GM23338 (cell line): Measurements from ENCODE around the gene MMADHC. TPM values are rescaled to one million over a fixed set of nuclear protein-coding genes. Genes with fewer than 3 reads are reported as not detected.

ENCODE experiments used
- ATAC-seq: fragments of 200-7000 bp; cut with Tn5 transposase; 3 replicates; pipeline ENCODE4 v1.9.1; 2020
- DNase-seq: peaks from one replicate; pipeline ENCODE4 v3.0.0-alpha.2; 2015; ENCODE audit warnings: low spot score
- H2AFZ ChIP-seq: fragments of 200-600 bp; sonication (generic); 2 replicates; pipeline ENCODE4 v1.8.0; 2016; ENCODE audit warnings: antibody characterized with exemption, mild to moderate bottlenecking, moderate library complexity
- H3F3A ChIP-seq: fragments of 200-600 bp; sonication (generic); replicated peaks from 2 replicates; pipeline ENCODE4 v1.8.0; 2017; ENCODE audit warnings: antibody characterized with exemption, mixed run types, low read depth
- H3K27ac ChIP-seq: fragments of 200-600 bp; sonication (generic); 2 replicates; pipeline ENCODE4 v1.6.1; 2016; ENCODE audit warnings: low read depth
- H3K27me3 ChIP-seq: fragments of 200-600 bp; sonication (generic); 2 replicates; pipeline ENCODE4 v1.8.0; 2016; ENCODE audit warnings: mild to moderate bottlenecking, mixed run types, moderate library complexity; ENCODE audit not compliant: insufficient read depth
- H3K36me3 ChIP-seq: fragments of 200-600 bp; sonication (generic); 2 replicates; pipeline ENCODE4 v1.8.0; 2016; ENCODE audit warnings: mild to moderate bottlenecking; ENCODE audit not compliant: insufficient read depth
- H3K4me1 ChIP-seq: fragments of 200-600 bp; sonication (generic); 2 replicates; pipeline ENCODE4 v1.8.0; 2016; ENCODE audit warnings: mild to moderate bottlenecking, moderate library complexity; ENCODE audit not compliant: insufficient read depth
- H3K4me2 ChIP-seq: fragments of 200-600 bp; sonication (generic); 2 replicates; pipeline ENCODE4 v1.7.1; 2017; ENCODE audit warnings: mixed run types
- H3K4me3 ChIP-seq: fragments of 200-600 bp; sonication (generic); 2 replicates; pipeline ENCODE4 v1.6.1; 2016; ENCODE audit warnings: mixed run types
- H3K79me2 ChIP-seq: fragments of 200-600 bp; sonication (generic); replicated peaks from 2 replicates; pipeline ENCODE4 v1.8.0; 2017; ENCODE audit warnings: mild to moderate bottlenecking; ENCODE audit not compliant: insufficient read depth
- H3K9me2 ChIP-seq: fragments of 200-600 bp; sonication (generic); 2 replicates; pipeline ENCODE4 v1.8.0; 2017; ENCODE audit not compliant: insufficient read depth
- H4K20me1 ChIP-seq: fragments of 200-600 bp; sonication (generic); replicated peaks from 2 replicates; pipeline ENCODE4 v1.8.0; 2017; ENCODE audit warnings: mild to moderate bottlenecking; ENCODE audit not compliant: insufficient read depth
- H3K27ac Mint-ChIP-seq: 2 replicates; pipeline ENCODE4 v1.8.0; 2020; ENCODE audit warnings: inconsistent platforms, mild to moderate bottlenecking, moderate library complexity, mixed read lengths
- H3K27me3 Mint-ChIP-seq: 3 replicates; pipeline ENCODE4 v1.8.0; 2022; ENCODE audit warnings: low read depth, mild to moderate bottlenecking, moderate library complexity, mixed read lengths, inconsistent platforms; ENCODE audit not compliant: insufficient read depth, poor library complexity
- H3K36me3 Mint-ChIP-seq: 3 replicates; pipeline ENCODE4 v1.8.0; 2021; ENCODE audit warnings: low read depth, mild to moderate bottlenecking, inconsistent platforms, moderate library complexity, mixed read lengths
- H3K4me1 Mint-ChIP-seq: 3 replicates; pipeline ENCODE4 v1.8.0; 2020; ENCODE audit warnings: mild to moderate bottlenecking, inconsistent platforms, mixed read lengths
- H3K4me3 Mint-ChIP-seq: 3 replicates; pipeline ENCODE4 v1.8.0; 2021; ENCODE audit warnings: moderate library complexity, mild to moderate bottlenecking, inconsistent platforms, mixed read lengths
- H3K9me3 Mint-ChIP-seq: 3 replicates; pipeline ENCODE4 v1.8.0; 2020; ENCODE audit warnings: moderate library complexity, mild to moderate bottlenecking, inconsistent platforms, mixed read lengths
- CREB1 ChIP-seq: fragments of 250-450 bp; sonication (Bioruptor Pico); IDR thresholded peaks from 2 replicates; pipeline ENCODE4 v1.5.0; 2020; ENCODE audit warnings: low read depth, mild to moderate bottlenecking, moderate library complexity
- CTCF ChIP-seq, 2 experiments: fragments of 200-600 bp in 1 of 2; sonication (generic) in 1 of 2; conservative IDR thresholded peaks; 2 replicates each; pipeline versions ENCODE4 v1.5.1 to v1.6.1; 2016 to 2017; ENCODE audit warnings: antibody characterized with exemption in 2 of 2, low read depth in 2 of 2, mild to moderate bottlenecking in 2 of 2, moderate library complexity in 1 of 2
- ETS1 ChIP-seq: IDR thresholded peaks from 2 replicates; pipeline ENCODE4 v1.6.1; 2016; ENCODE audit warnings: antibody characterized with exemption
- EZH2 ChIP-seq: fragments of 200-600 bp; sonication (generic); IDR thresholded peaks from one replicate; pipeline ENCODE4 v1.8.0; 2017; ENCODE audit warnings: antibody characterized with exemption, mild to moderate bottlenecking, low read depth; ENCODE audit not compliant: unreplicated experiment
- EZH2phosphoT487 ChIP-seq: fragments of 200-600 bp; sonication (generic); IDR thresholded peaks from one replicate; pipeline ENCODE4 v1.8.1; 2018; ENCODE audit warnings: antibody characterized with exemption; ENCODE audit not compliant: unreplicated experiment
- JUNB ChIP-seq: IDR thresholded peaks from one replicate; pipeline ENCODE4 v1.6.1; 2016; ENCODE audit warnings: antibody characterized with exemption; ENCODE audit not compliant: unreplicated experiment
- REST ChIP-seq: IDR thresholded peaks from one replicate; pipeline ENCODE4 v1.6.1; 2018; ENCODE audit warnings: antibody characterized with exemption; ENCODE audit not compliant: unreplicated experiment
- STAT1 ChIP-seq: IDR thresholded peaks from one replicate; pipeline ENCODE4 v1.6.1; 2016; ENCODE audit warnings: antibody characterized with exemption; ENCODE audit not compliant: unreplicated experiment
- ZNF114 ChIP-seq: fragments of 250-450 bp; sonication (Bioruptor Pico); IDR thresholded peaks from 2 replicates; pipeline ENCODE4 v1.5.0; 2020; ENCODE audit warnings: mild to moderate bottlenecking, moderate library complexity
- polyA plus RNA-seq: library from polyadenylated mRNA; unstranded; fragments of >200 nt; fragmentation: Nextera tagmentation; extraction: Ambion mirVana; gene quantifications from 2 replicates; pipeline ENCODE4 v1.2.1, GENCODE V29; 2016
- total RNA-seq: library from RNA; depleted of rRNA; stranded (reverse); fragments of >200 nt; shearing (Covaris generic); gene quantifications from 2 replicates; pipeline ENCODE4 v1.2.3, GENCODE V29; 2014

MMADHC gene
- total and polyA plus RNA-seq, 2 experiments from 2014 or later, result 135 to 163 TPM

GRCh38 chr2:149575752-149576151 lies 11.8 kb downstream of the MMADHC start:
- no peak for DNase-seq
- Mint-ChIP-seq H3K4me1 (no peaks in the 10 kb centered on the region), H3K4me3 (no peak overlapping the region), H3K27ac (no peak overlapping the region), H3K36me3 (peaks cover 62% of the 10 kb centered on the region), H3K27me3 (no peaks in the 10 kb centered on the region), H3K9me3 (no peaks in the 10 kb centered on the region)
- no peak for ATAC-seq
- no peaks in the 10 kb centered on the region for H3K9me2 ChIP-seq
- peaks cover 40% of the 10 kb centered on the region; the same call in 1 of the 2 replicates for H3K36me3 ChIP-seq
- H3K27ac ChIP-seq, result no peak overlapping the region
- H3K79me2 ChIP-seq, result peaks cover 2% of the 10 kb centered on the region; the same call in 1 of the 2 replicates
- no peaks in the 10 kb centered on the region for H3K27me3 ChIP-seq
- H3K4me1 ChIP-seq, result no peaks in the 10 kb centered on the region
- TF ChIP-seq REST (no peak), ETS1 (no peak), JUNB (no peak), EZH2phosphoT487 (no peak), ZNF114 (CRISPR knock-in tag) (no peak), STAT1 (no peak)
- H2AFZ ChIP-seq, result no peak overlapping the region
- H3K4me3 ChIP-seq, result no peak overlapping the region
- H3F3A ChIP-seq, result no peaks in the 10 kb centered on the region
- H4K20me1 ChIP-seq, result no peaks in the 10 kb centered on the region; the same call in none of the 2 replicates
- no peak overlapping the region for H3K4me2 ChIP-seq

GRCh38 chr2:149575277-149575676 lies 12.3 kb downstream of the MMADHC start:
- Histone ChIP-seq H3K27ac (no peak overlapping the region), H4K20me1 (no peaks in the 10 kb centered on the region; the same call in none of the 2 replicates), H3K4me2 (no peak overlapping the region), H3K27me3 (no peaks in the 10 kb centered on the region), H3K36me3 (peaks cover 43% of the 10 kb centered on the region; the same call in 1 of the 2 replicates), H3F3A (no peaks in the 10 kb centered on the region), H3K4me1 (no peaks in the 10 kb centered on the region), H3K79me2 (no peaks in the 10 kb centered on the region; the same call in 1 of the 2 replicates), H3K9me2 (no peaks in the 10 kb centered on the region), H3K4me3 (no peak overlapping the region), H2AFZ (no peak overlapping the region)
- Mint-ChIP-seq H3K9me3 (no peaks in the 10 kb centered on the region), H3K36me3 (peaks cover 58% of the 10 kb centered on the region), H3K27me3 (no peaks in the 10 kb centered on the region), H3K4me1 (no peaks in the 10 kb centered on the region), H3K27ac (no peak overlapping the region), H3K4me3 (no peak overlapping the region)
- DNase-seq (no peak), ATAC-seq (no peak)
- TF ChIP-seq ZNF114 (CRISPR knock-in tag), result no peak
- TF ChIP-seq CTCF (conservative IDR thresholded peaks at IDR 0.05; ENCODE audit: low read depth in 2 of 2), result no peak
- no peak for TF ChIP-seq REST
- TF ChIP-seq CREB1 (CRISPR knock-in tag), result no peak
- TF ChIP-seq ETS1, result no peak
- TF ChIP-seq EZH2, result no peak
- TF ChIP-seq EZH2phosphoT487, result no peak
